HUES6 (cell line): ENCODE measurements around the gene NGLY1.

ENCODE experiments used
- H3K27ac ChIP-seq: 2 replicates; pipeline ENCODE4 v1.7.0; 2013; ENCODE audit warnings: low read depth, mild to moderate bottlenecking, low read length, inconsistent platforms
- H3K27me3 ChIP-seq: 2 replicates; pipeline ENCODE4 v1.6.1; 2013; ENCODE audit warnings: low read length; ENCODE audit not compliant: control insufficient read depth, insufficient read depth
- H3K36me3 ChIP-seq: 2 replicates; pipeline ENCODE4 v1.6.1; 2013; ENCODE audit warnings: low read length; ENCODE audit not compliant: control insufficient read depth, insufficient read depth
- H3K4me1 ChIP-seq: 2 replicates; pipeline ENCODE4 v1.6.1; 2013; ENCODE audit warnings: low read length; ENCODE audit not compliant: control insufficient read depth, insufficient read depth
- H3K4me3 ChIP-seq: 2 replicates; pipeline ENCODE4 v1.5.1; 2013; ENCODE audit warnings: low read depth, low read length
- H3K9ac ChIP-seq: one replicate; pipeline ENCODE4 v1.6.1; 2013; ENCODE audit warnings: mild to moderate bottlenecking, low read length
- H3K9me3 ChIP-seq: 2 replicates; pipeline ENCODE4 v1.6.1; 2013; ENCODE audit warnings: low read depth, low read length; ENCODE audit not compliant: control insufficient read depth, insufficient read depth

NGLY1 gene

GRCh38 chr3:25782938-25783660 is at the start of gene NGLY1:
NGLY1 (minus strand) TSS chr3:25783443; CDS start chr3:25783390, 53 bp downstream.
- H3K27ac ChIP-seq, result peak within 1 kb of the TSS; percentile 55; the same call in 1 of the 2 replicates
- no peaks in the 10 kb centered on the region for H3K9me3 ChIP-seq
- H3K36me3 ChIP-seq, result peaks cover 5% of the 10 kb centered on the region; the same call in 1 of the 2 replicates
- H3K4me3 ChIP-seq, result peak within 1 kb of the TSS; percentile 86
- H3K4me1 ChIP-seq, result peaks cover 11% of the 10 kb centered on the region
- H3K9ac ChIP-seq, result peak within 1 kb of the TSS; percentile 79
- H3K27me3 ChIP-seq, result no peaks in the 10 kb centered on the region; the same call in 1 of the 2 replicates

- H3K36me3 ChIP-seq, result no peaks in the 10 kb centered on the region
- no peak overlapping the region for H3K4me3 ChIP-seq
- no peak overlapping the region for H3K9ac ChIP-seq
- no peak overlapping the region for H3K27ac ChIP-seq
- no peaks in the 10 kb centered on the region for H3K9me3 ChIP-seq
- no peaks in the 10 kb centered on the region for H3K27me3 ChIP-seq
- H3K4me1 ChIP-seq, result peaks cover 8% of the 10 kb centered on the region; the same call in 1 of the 2 replicates
Observed at GRCh38 chr3:25831578-25831977, 48.3 kb upstream of the NGLY1 start.

GRCh38 chr3:25830373-25831280 is 47.4 kb upstream of the NGLY1 start:
- H3K4me1 ChIP-seq, result peaks cover 8% of the 10 kb centered on the region; the same call in 1 of the 2 replicates
- no peaks in the 10 kb centered on the region for H3K27me3 ChIP-seq
- H3K9ac ChIP-seq, result no peak overlapping the region
- H3K4me3 ChIP-seq, result no peak overlapping the region
- no peak overlapping the region for H3K27ac ChIP-seq
- H3K36me3 ChIP-seq, result no peaks in the 10 kb centered on the region
- H3K9me3 ChIP-seq, result no peaks in the 10 kb centered on the region

- H3K9me3 ChIP-seq, result no peaks in the 10 kb centered on the region
- H3K4me1 ChIP-seq, result peaks cover 8% of the 10 kb centered on the region; the same call in 1 of the 2 replicates
- no peak overlapping the region for H3K4me3 ChIP-seq
- no peak overlapping the region for H3K9ac ChIP-seq
- H3K36me3 ChIP-seq, result no peaks in the 10 kb centered on the region
- H3K27me3 ChIP-seq, result no peaks in the 10 kb centered on the region
- H3K27ac ChIP-seq, result no peak overlapping the region
Observed at GRCh38 chr3:25826510-25826909, 43.3 kb upstream of the NGLY1 start.

- Histone ChIP-seq H3K27ac (no peak overlapping the region), H3K27me3 (no peaks in the 10 kb centered on the region), H3K9me3 (no peaks in the 10 kb centered on the region), H3K4me3 (no peak overlapping the region), H3K4me1 (peaks cover 10% of the 10 kb centered on the region), H3K9ac (no peak overlapping the region), H3K36me3 (no peaks in the 10 kb centered on the region)
Observed at GRCh38 chr3:25823314-25823713, 40.1 kb upstream of the NGLY1 start.

- Histone ChIP-seq H3K27me3 (no peaks in the 10 kb centered on the region), H3K4me3 (no peak overlapping the region), H3K36me3 (no peaks in the 10 kb centered on the region), H3K4me1 (peaks cover 10% of the 10 kb centered on the region), H3K9ac (no peak overlapping the region), H3K27ac (no peak overlapping the region), H3K9me3 (no peaks in the 10 kb centered on the region)
Observed at GRCh38 chr3:25821746-25822573, 38.7 kb upstream of the NGLY1 start.

- H3K4me1 ChIP-seq, result peaks cover 10% of the 10 kb centered on the region
- H3K36me3 ChIP-seq, result no peaks in the 10 kb centered on the region
- peak overlapping the region; percentile 16; the same call in 1 of the 2 replicates for H3K27ac ChIP-seq
- H3K4me3 ChIP-seq, result no peak overlapping the region
- H3K27me3 ChIP-seq, result no peaks in the 10 kb centered on the region
- H3K9me3 ChIP-seq, result peaks cover 2% of the 10 kb centered on the region; the same call in 1 of the 2 replicates
- H3K9ac ChIP-seq, result no peak overlapping the region
Observed at GRCh38 chr3:25820816-25821486, 37.7 kb upstream of the NGLY1 start.

GRCh38 chr3:25820366-25820765 is 37.1 kb upstream of the NGLY1 start:
- H3K9me3 ChIP-seq, result peaks cover 3% of the 10 kb centered on the region; the same call in 1 of the 2 replicates
- H3K27me3 ChIP-seq, result no peaks in the 10 kb centered on the region
- no peaks in the 10 kb centered on the region for H3K36me3 ChIP-seq
- H3K4me3 ChIP-seq, result no peak overlapping the region
- no peak overlapping the region for H3K9ac ChIP-seq
- peak overlapping the region; percentile 16; the same call in 1 of the 2 replicates for H3K27ac ChIP-seq
- peaks cover 10% of the 10 kb centered on the region for H3K4me1 ChIP-seq

- Histone ChIP-seq H3K4me1 (peaks cover 10% of the 10 kb centered on the region), H3K36me3 (no peaks in the 10 kb centered on the region), H3K9me3 (peaks cover 3% of the 10 kb centered on the region; the same call in 1 of the 2 replicates), H3K27me3 (no peaks in the 10 kb centered on the region), H3K9ac (no peak overlapping the region), H3K27ac (no peak overlapping the region), H3K4me3 (no peak overlapping the region)
Observed at GRCh38 chr3:25818335-25818734, 35.1 kb upstream of the NGLY1 start.

GRCh38 chr3:25817638-25818037 is 34.4 kb upstream of the NGLY1 start:
- Histone ChIP-seq H3K27me3 (no peaks in the 10 kb centered on the region), H3K36me3 (no peaks in the 10 kb centered on the region), H3K4me1 (peaks cover 10% of the 10 kb centered on the region), H3K9ac (no peak overlapping the region), H3K9me3 (peaks cover 3% of the 10 kb centered on the region; the same call in 1 of the 2 replicates), H3K4me3 (no peak overlapping the region), H3K27ac (no peak overlapping the region)
